MCF 10A (cell line): ENCODE measurements around the gene NR1H4. TPM values are rescaled to one million over a fixed set of nuclear protein-coding genes. Genes with fewer than 3 reads are reported as not detected.
"Not testable (repeated sequence)": the region's sequence is repeated elsewhere in the genome, so short reads cannot be mapped to it uniquely, and the experiment has no call there.

Experiments
- BruUV-seq: library from RNA; stranded (reverse); fragments of 400-500 nt; replicated peaks from 2 replicates; lab custom pipeline; 2021; lab: Mats Ljungman, UMichigan
- CTCF ChIA-PET: fragments of 300-600 bp; sonication (Branson Sonifier 250); formaldehyde crosslinking; extraction: SDS; loops from one replicate; lab custom pipeline; 2021; ENCODE audit warnings: antibody characterized with exemption, inconsistent platforms; lab: Yijun Ruan, JAX
- POLR2A ChIA-PET: fragments of 300-600, 350-650 bp; sonication (Branson Sonifier 250); formaldehyde crosslinking; extraction: SDS; loops from one replicate; lab custom pipeline; 2020; ENCODE audit warnings: antibody characterized with exemption, inconsistent platforms; lab: Yijun Ruan, JAX
- DNase-seq: peaks from one replicate; pipeline ENCODE4 v3.0.0-alpha.2; 2018; ENCODE audit not compliant: unreplicated experiment
- H3K27ac Mint-ChIP-seq: one replicate; pipeline ENCODE4 v1.8.0; 2022; ENCODE audit warnings: mild to moderate bottlenecking, low read depth, mixed read lengths; ENCODE audit not compliant: unreplicated experiment
- H3K27me3 Mint-ChIP-seq: one replicate; pipeline ENCODE4 v1.8.0; 2022; ENCODE audit warnings: mixed read lengths; ENCODE audit not compliant: insufficient read depth, unreplicated experiment
- H3K36me3 Mint-ChIP-seq: one replicate; pipeline ENCODE4 v1.8.0; 2022; ENCODE audit warnings: mild to moderate bottlenecking, moderate library complexity, mixed read lengths; ENCODE audit not compliant: insufficient read depth, unreplicated experiment
- H3K4me1 Mint-ChIP-seq: one replicate; pipeline ENCODE4 v1.8.0; 2022; ENCODE audit warnings: mixed read lengths; ENCODE audit not compliant: insufficient read depth, unreplicated experiment
- H3K4me3 Mint-ChIP-seq: one replicate; pipeline ENCODE4 v1.8.0; 2022; ENCODE audit warnings: mild to moderate bottlenecking, moderate library complexity, mixed read lengths; ENCODE audit not compliant: unreplicated experiment
- H3K9me3 Mint-ChIP-seq: one replicate; pipeline ENCODE4 v1.8.0; 2022; ENCODE audit warnings: mixed read lengths; ENCODE audit not compliant: unreplicated experiment
- intact Hi-C: fragments of 100-400 bp; cut with micrococcal nuclease; formaldehyde crosslinking; loops from 2 replicates; pipeline ENCODE4 v1.14.1; 2022
- total RNA-seq: library from RNA; stranded (reverse); gene quantifications from 2 replicates; pipeline ENCODE4 v1.2.3, GENCODE V29; 2022
- TF ChIP-seq, protein P1 (sequence below): fragments of 200-600 bp; IDR thresholded peaks from one replicate; pipeline ENCODE4 v1.8.0; 2022; ENCODE audit warnings: antibody characterized with exemption, mild to moderate bottlenecking; ENCODE audit not compliant: unreplicated experiment

NR1H4 gene
- total RNA-seq, 1 experiment from 2014 or later, result not detected

DNA sequence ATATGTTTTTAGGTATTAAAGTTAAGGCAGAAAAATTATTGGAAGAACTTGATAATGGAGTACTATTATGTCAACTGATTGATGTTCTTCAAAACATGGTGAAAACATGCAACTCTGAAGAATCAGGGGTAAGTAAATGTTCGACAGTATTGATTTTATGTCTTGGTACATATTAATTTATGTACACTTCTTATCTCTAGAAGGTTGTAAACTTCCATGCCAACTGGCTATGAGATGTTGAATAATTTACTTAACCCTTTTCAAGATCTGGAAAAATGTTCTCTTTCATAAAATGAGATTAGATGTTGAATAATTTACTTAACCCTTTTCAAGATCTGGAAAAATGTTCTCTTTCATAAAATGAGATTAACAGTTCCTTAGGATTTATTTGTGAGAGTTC, 128.0 kb downstream of the NR1H4 start:
- no TSS peak for BruUV-seq
- CTCF ChIA-PET, result interaction anchor here (0.6 to 0.8 kb wide), 2 partner anchors 43 to 300 kb away, joined by 3 read pairs; no protein-coding TSS in a partner anchor
- H3K4me3 Mint-ChIP-seq, result no peak overlapping the region
- H3K9me3 Mint-ChIP-seq, result no peaks in the 10 kb centered on the region
- H3K27ac Mint-ChIP-seq, result no peak overlapping the region
- DNase-seq, result no peak
- TF ChIP-seq, protein P1, sequence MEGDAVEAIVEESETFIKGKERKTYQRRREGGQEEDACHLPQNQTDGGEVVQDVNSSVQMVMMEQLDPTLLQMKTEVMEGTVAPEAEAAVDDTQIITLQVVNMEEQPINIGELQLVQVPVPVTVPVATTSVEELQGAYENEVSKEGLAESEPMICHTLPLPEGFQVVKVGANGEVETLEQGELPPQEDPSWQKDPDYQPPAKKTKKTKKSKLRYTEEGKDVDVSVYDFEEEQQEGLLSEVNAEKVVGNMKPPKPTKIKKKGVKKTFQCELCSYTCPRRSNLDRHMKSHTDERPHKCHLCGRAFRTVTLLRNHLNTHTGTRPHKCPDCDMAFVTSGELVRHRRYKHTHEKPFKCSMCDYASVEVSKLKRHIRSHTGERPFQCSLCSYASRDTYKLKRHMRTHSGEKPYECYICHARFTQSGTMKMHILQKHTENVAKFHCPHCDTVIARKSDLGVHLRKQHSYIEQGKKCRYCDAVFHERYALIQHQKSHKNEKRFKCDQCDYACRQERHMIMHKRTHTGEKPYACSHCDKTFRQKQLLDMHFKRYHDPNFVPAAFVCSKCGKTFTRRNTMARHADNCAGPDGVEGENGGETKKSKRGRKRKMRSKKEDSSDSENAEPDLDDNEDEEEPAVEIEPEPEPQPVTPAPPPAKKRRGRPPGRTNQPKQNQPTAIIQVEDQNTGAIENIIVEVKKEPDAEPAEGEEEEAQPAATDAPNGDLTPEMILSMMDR, result no peak
- no peaks in the 10 kb centered on the region for H3K4me1 Mint-ChIP-seq
- H3K36me3 Mint-ChIP-seq, result no peaks in the 10 kb centered on the region
- POLR2A ChIA-PET, result no interaction called here
- intact Hi-C loops, result no loop called here
- H3K27me3 Mint-ChIP-seq, result no peaks in the 10 kb centered on the region

DNA sequence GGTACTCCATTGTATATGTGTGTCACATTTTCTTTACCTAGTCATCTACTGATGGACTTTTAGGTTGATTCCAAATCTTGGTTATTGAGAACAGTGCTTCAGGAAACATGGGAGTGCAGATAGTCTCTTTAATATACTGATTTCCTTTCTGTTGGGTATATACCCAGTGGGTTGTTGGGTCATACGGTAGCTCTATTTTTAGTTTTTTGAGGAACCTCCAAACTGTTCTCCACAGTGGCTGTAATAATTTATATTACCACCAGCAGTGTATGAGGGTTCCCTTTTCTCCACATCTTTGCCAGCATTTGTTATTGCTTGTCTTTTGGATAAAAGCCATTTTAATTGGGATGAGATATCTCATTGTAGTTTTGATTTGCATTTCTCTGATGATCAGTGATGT, 129.3 kb downstream of the NR1H4 start:
- H3K27me3 Mint-ChIP-seq, H3K9me3 Mint-ChIP-seq, POLR2A ChIA-PET, CTCF ChIA-PET, H3K36me3 Mint-ChIP-seq, H3K4me3 Mint-ChIP-seq, intact Hi-C loops, H3K27ac Mint-ChIP-seq, H3K4me1 Mint-ChIP-seq, DNase-seq, BruUV-seq: not testable (repeated sequence)

DNA sequence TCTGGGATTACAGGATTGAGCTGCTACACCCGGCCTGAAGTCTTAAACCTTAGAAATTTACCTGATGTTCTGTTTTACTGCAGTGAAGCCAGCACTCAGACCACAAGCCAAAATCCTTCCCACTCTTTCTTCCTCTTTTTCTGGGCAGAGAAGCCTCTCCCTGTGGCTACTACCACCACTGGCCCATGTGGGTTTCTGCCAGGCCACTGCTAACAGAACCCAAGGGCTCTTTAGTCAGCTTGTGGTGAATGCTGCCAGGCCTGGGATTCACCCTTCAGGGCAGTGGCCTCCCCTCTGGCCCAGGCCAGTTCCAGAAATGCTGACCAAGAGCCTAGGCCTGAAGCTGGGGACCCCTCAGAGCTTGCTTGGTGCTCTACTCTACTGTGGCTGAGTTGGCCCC, 135.1 kb downstream of the NR1H4 start:
- no TSS peak for BruUV-seq
- CTCF ChIA-PET, result interaction anchor here (0.6 kb wide), 1 partner anchor 505 kb away, joined by 5 read pairs; no protein-coding TSS in a partner anchor
- Mint-ChIP-seq H3K36me3 (peaks cover 6% of the 10 kb centered on the region), H3K27me3 (no peaks in the 10 kb centered on the region), H3K4me3 (no peak overlapping the region), H3K4me1 (no peaks in the 10 kb centered on the region), H3K9me3 (peaks cover 6% of the 10 kb centered on the region), H3K27ac (no peak overlapping the region)
- TF ChIP-seq, protein P1, result no peak
- no peak for DNase-seq
- intact Hi-C loops, result no loop called here
- POLR2A ChIA-PET, result no interaction called here

DNA sequence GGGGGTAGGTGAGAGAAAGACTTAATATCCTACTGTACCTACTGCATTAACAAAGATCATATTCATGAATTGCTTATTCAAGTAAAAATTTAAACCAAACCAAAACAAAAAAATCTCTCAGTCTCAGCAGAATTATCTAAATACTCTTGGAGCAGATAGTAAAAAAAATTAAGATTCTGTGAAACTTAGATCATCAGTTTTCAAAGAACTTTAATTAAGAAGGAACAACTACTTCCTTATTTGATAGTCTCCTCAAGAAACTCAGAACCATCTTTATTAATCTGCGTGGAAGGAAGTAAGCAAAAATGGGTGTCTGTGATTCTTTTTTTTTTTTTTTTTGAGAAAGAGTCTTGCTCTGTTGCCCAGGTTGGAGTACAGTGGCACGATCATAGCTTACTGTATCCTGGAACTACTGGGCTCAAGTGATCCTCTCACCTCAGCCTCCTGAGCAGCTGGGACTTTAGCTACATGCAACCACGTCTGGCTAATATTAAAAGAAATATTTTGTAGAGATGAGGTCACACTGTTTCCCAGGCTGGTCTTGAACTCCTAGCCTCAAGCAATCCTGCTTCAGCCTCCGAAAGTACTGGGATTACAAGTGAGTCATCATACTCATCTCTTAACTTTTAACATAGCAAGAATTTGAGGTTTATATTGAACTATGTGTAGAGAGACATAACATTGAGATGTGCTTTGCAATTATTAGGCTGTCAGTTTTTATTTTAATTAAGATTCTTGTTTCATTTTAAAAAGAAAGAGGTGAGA, 137.2 kb downstream of the NR1H4 start:
- H3K27me3 Mint-ChIP-seq, result no peaks in the 10 kb centered on the region
- no peak overlapping the region for H3K27ac Mint-ChIP-seq
- ChIA-PET CTCF (interaction anchor here (0.6 kb wide), 2 partner anchors 13 to 356 kb away, joined by 4 to 6 read pairs; no protein-coding TSS in a partner anchor), POLR2A (no interaction called here)
- TF ChIP-seq, protein P1, result no peak
- intact Hi-C loops, result no loop called here
- no peak overlapping the region for H3K4me3 Mint-ChIP-seq
- BruUV-seq, result no TSS peak
- no peaks in the 10 kb centered on the region for H3K4me1 Mint-ChIP-seq
- peaks cover 11% of the 10 kb centered on the region for H3K36me3 Mint-ChIP-seq
- H3K9me3 Mint-ChIP-seq, result peaks cover 6% of the 10 kb centered on the region
- DNase-seq, result no peak
